Duodenal mucosa (tissue), 2 donors: Measurements from ENCODE around the gene MTMR2.
A peak's percentile ranks its signal among the peaks of the same experiment; 100 is the strongest.
"Not testable (repeated sequence)": the region's sequence is repeated elsewhere in the genome, so short reads cannot be mapped to it uniquely, and the experiment has no call there.

Experiments used
- H3K27ac ChIP-seq: one replicate; pipeline ENCODE4 v1.7.0; 2013; ENCODE audit warnings: low read depth, low read length
- H3K27me3 ChIP-seq, 2 donors: one replicate each; pipeline ENCODE4 v1.7.0; 2013; ENCODE audit warnings: low read length in 2 of 2, control low read depth in 1 of 2; ENCODE audit not compliant: insufficient read depth in 2 of 2, control insufficient read depth in 1 of 2
- H3K36me3 ChIP-seq, 2 donors: one replicate each; pipeline ENCODE4 v1.7.0; 2013; ENCODE audit warnings: low read length in 2 of 2, control low read depth in 1 of 2; ENCODE audit not compliant: insufficient read depth in 2 of 2, control insufficient read depth in 1 of 2
- H3K4me1 ChIP-seq, 2 donors: one replicate each; pipeline ENCODE4 v1.7.0; 2013; ENCODE audit warnings: low read length in 2 of 2, control low read depth in 1 of 2; ENCODE audit not compliant: insufficient read depth in 2 of 2, control insufficient read depth in 1 of 2
- H3K4me3 ChIP-seq, 2 donors: one replicate each; pipeline ENCODE4 v1.7.0; 2013; ENCODE audit warnings: low read length in 2 of 2, low read depth in 1 of 2
- H3K9ac ChIP-seq, 2 donors: one replicate each; pipeline ENCODE4 v1.7.0; 2013; ENCODE audit warnings: low read length in 2 of 2, low read depth in 1 of 2
- H3K9me3 ChIP-seq, 2 donors: one replicate each; pipeline ENCODE4 v1.7.0; 2013; ENCODE audit warnings: low read length in 2 of 2, control low read depth in 1 of 2; ENCODE audit not compliant: control insufficient read depth in 1 of 2

MTMR2 gene

DNA sequence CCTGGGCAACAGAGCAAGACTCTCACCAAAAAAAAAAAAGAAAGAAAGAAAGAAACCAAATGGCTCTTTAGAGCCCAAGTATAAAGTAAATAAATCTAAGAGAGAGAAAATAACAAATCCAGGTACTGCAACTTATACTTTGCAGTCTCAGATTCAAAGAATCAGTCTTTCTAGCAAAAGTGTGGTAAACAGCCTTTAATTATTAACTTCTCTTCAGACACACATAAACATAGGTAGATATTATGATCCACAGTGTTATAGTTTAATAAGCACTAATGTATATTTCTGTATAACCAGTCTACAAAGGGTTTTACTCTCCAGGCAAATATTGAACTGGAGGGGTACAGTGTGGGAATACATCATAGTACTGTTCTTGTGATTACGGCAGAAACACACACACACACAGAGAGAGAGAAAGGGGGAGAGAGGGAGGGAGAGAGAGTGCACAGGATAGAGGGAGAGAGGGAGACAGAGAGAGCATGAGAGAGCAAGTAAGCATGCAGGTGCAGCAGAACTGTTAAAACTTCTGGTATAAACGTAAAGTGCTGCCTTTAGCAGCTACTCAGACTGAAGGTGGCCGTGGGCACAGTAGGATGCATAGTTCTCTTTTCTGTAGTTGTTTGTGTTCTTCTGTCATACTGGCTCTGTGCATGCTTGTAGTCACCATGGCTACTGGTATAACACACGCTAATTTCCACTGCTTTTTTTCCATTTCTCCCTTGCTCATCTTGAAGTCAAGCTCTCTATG, 32.3 kb downstream of the MTMR2 start:
- Histone ChIP-seq H3K36me3 (no peaks in the 10 kb centered on the region), H3K4me1 (peaks cover 11 to 28% of the 10 kb centered on the region in 2 donors), H3K27me3 (no peaks in the 10 kb centered on the region), H3K9ac (no peak overlapping the region), H3K9me3 (no peaks in the 10 kb centered on the region), H3K4me3 (no peak overlapping the region), H3K27ac (peak overlapping the region; percentile 46)

- no peaks in the 10 kb centered on the region for H3K9me3 ChIP-seq
- no peak overlapping the region for H3K27ac ChIP-seq
- peaks cover 11 to 25% of the 10 kb centered on the region in 2 donors for H3K4me1 ChIP-seq
- H3K36me3 ChIP-seq, result no peaks in the 10 kb centered on the region
- no peak overlapping the region for H3K4me3 ChIP-seq
- no peaks in the 10 kb centered on the region for H3K27me3 ChIP-seq
- no peak overlapping the region for H3K9ac ChIP-seq
These were observed 35.1 kb downstream of the MTMR2 start for GRCh38 chr11:95888852-95889251.

GRCh38 chr11:95888439-95888838, 35.5 kb downstream of the MTMR2 start:
- H3K4me1 ChIP-seq, result peaks cover 9 to 21% of the 10 kb centered on the region in 2 donors
- no peaks in the 10 kb centered on the region for H3K9me3 ChIP-seq
- no peak overlapping the region for H3K4me3 ChIP-seq
- no peaks in the 10 kb centered on the region for H3K36me3 ChIP-seq
- no peak overlapping the region for H3K27ac ChIP-seq
- no peak overlapping the region for H3K9ac ChIP-seq
- H3K27me3 ChIP-seq, result no peaks in the 10 kb centered on the region

DNA sequence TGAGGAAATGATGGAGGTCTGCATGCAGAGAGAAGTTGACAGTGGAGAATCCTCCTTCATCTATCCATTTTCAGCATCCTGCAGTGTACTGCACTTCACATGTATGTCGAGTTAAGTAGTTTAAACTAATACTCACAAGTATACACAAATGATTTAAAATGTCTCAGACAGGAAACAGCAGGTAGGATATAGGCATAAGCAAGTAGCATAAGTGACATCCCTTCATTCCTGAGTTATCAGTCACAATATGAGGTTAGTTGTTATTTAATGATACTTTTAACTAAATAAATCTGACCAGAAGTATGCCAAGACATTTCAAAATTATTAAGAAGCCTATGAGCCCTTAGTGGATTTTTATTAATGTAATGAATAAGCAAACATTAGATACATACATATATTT, 37.4 kb downstream of the MTMR2 start:
- H3K27ac ChIP-seq, result no peak overlapping the region
- H3K36me3 ChIP-seq, result no peaks in the 10 kb centered on the region
- peaks cover 0 to 1% of the 10 kb centered on the region in 2 donors for H3K4me1 ChIP-seq
- H3K27me3 ChIP-seq, result no peaks in the 10 kb centered on the region
- H3K4me3 ChIP-seq, result no peak overlapping the region
- no peak overlapping the region for H3K9ac ChIP-seq
- H3K9me3 ChIP-seq, result no peaks in the 10 kb centered on the region

- no peaks in the 10 kb centered on the region for H3K36me3 ChIP-seq
- H3K4me3 ChIP-seq, result no peak overlapping the region
- no peaks in the 10 kb centered on the region for H3K27me3 ChIP-seq
- no peak overlapping the region for H3K9ac ChIP-seq
- H3K9me3 ChIP-seq, result no peaks in the 10 kb centered on the region
- no peak overlapping the region for H3K27ac ChIP-seq
- no peaks in the 10 kb centered on the region for H3K4me1 ChIP-seq
These were observed 39.1 kb downstream of the MTMR2 start for GRCh38 chr11:95884802-95885201.

DNA sequence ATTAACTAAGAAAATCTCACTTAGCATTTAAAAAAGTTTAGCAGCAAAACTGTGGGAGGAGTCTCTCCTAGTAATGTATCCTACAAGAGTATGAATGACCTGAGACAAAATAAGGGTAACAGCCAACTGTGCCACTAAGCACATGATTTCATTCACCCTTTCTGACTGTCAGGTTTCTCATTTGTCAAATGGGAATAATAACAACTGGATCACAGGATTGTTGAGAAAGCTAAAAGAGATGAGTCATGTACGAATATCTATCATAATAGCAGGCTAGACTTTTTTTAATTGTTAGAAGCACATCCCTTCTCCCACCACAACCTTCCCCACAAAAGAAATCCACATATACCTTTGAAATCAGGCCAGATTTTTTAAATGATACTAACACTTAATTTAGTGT, 39.5 kb downstream of the MTMR2 start:
- H3K4me3 ChIP-seq, result no peak overlapping the region
- H3K4me1 ChIP-seq, result no peaks in the 10 kb centered on the region
- H3K27me3 ChIP-seq, result no peaks in the 10 kb centered on the region
- H3K9me3 ChIP-seq, result no peaks in the 10 kb centered on the region
- H3K9ac ChIP-seq, result no peak overlapping the region
- no peak overlapping the region for H3K27ac ChIP-seq
- no peaks in the 10 kb centered on the region for H3K36me3 ChIP-seq

GRCh38 chr11:95883381-95883780, 40.5 kb downstream of the MTMR2 start:
- H3K4me3 ChIP-seq, result no peak overlapping the region
- H3K9ac ChIP-seq, result no peak overlapping the region
- no peak overlapping the region for H3K27ac ChIP-seq
- no peaks in the 10 kb centered on the region for H3K27me3 ChIP-seq
- H3K9me3 ChIP-seq, result no peaks in the 10 kb centered on the region
- no peaks in the 10 kb centered on the region for H3K36me3 ChIP-seq
- no peaks in the 10 kb centered on the region for H3K4me1 ChIP-seq

DNA sequence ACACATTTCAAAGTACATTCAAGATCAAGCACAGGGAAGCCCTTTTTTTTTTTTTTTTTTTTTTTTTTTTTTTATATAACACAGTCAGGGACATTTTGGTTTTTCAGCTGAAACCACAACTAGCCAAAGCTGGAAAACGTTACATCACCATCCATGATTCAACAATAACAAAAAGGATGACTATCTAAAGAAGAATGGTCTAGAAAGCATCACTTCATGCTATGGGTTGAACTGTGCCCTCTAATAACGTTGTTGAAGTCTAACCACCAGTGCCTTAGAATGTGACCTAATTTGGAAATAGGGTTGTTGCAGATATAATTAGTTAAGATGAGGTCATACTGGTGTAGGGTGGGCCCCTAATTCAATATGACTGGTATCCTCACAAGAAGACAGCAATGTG, 46.6 kb downstream of the MTMR2 start:
- Histone ChIP-seq H3K9ac (no peak overlapping the region), H3K4me1 (no peaks in the 10 kb centered on the region), H3K9me3 (no peaks in the 10 kb centered on the region), H3K27ac (no peak overlapping the region), H3K4me3 (no peak overlapping the region), H3K36me3 (no peaks in the 10 kb centered on the region), H3K27me3 (no peaks in the 10 kb centered on the region)

GRCh38 chr11:95870877-95871276, 53.0 kb downstream of the MTMR2 start:
- H3K4me3 ChIP-seq, H3K9ac ChIP-seq, H3K27ac ChIP-seq, H3K9me3 ChIP-seq, H3K27me3 ChIP-seq, H3K36me3 ChIP-seq, H3K4me1 ChIP-seq: not testable (repeated sequence)

GRCh38 chr11:95867105-95867504, 56.8 kb downstream of the MTMR2 start:
- Histone ChIP-seq H3K9me3 (no peaks in the 10 kb centered on the region), H3K9ac (no peak overlapping the region), H3K4me1 (no peaks in the 10 kb centered on the region), H3K4me3 (no peak overlapping the region), H3K27ac (no peak overlapping the region), H3K36me3 (peaks cover 0 to 3% of the 10 kb centered on the region in 2 donors), H3K27me3 (no peaks in the 10 kb centered on the region)
